DND-41 (cell line): ENCODE data around the gene PSENEN.
A peak's percentile ranks its signal among the peaks of the same experiment; 100 is the strongest.

ENCODE experiments used
- ATAC-seq: fragments of 200-7000 bp; cut with Tn5 transposase; 3 replicates; pipeline ENCODE4 v1.9.1; 2021; ENCODE audit warnings: low read depth; ENCODE audit not compliant: insufficient read depth
- DNase-seq: peaks from one replicate; pipeline ENCODE4 v3.0.0-alpha.2; 2020
- H2AFZ ChIP-seq: 2 replicates; pipeline ENCODE4 v1.6.0; 2012; ENCODE audit warnings: low read depth, low read length
- H3K27ac ChIP-seq: 2 replicates; pipeline ENCODE4 v1.5.1; 2012; ENCODE audit warnings: low read length, inconsistent platforms
- H3K27me3 ChIP-seq: fragments of 200-600 bp; sonication (generic); 2 replicates; pipeline ENCODE4 v1.6.0; 2012; ENCODE audit warnings: low read length, mild to moderate bottlenecking, inconsistent platforms; ENCODE audit not compliant: insufficient read depth, poor library complexity
- H3K36me3 ChIP-seq: 2 replicates; pipeline ENCODE4 v1.5.1; 2012; ENCODE audit warnings: low read length, inconsistent platforms; ENCODE audit not compliant: insufficient read depth
- H3K4me1 ChIP-seq: 2 replicates; pipeline ENCODE4 v1.5.1; 2012; ENCODE audit warnings: mild to moderate bottlenecking, low read length; ENCODE audit not compliant: insufficient read depth
- H3K4me2 ChIP-seq: 2 replicates; pipeline ENCODE4 v1.6.0; 2012; ENCODE audit warnings: mild to moderate bottlenecking, moderate library complexity, low read length, inconsistent platforms; ENCODE audit not compliant: insufficient read depth
- H3K4me3 ChIP-seq, 2 experiments: fragments of 200-600 bp in 1 of 2; shearing (Covaris generic) in 1 of 2; 2 replicates each; pipeline ENCODE4 v1.5.1; 2012 to 2016; ENCODE audit warnings: inconsistent platforms in 2 of 2, low read length in 2 of 2, mild to moderate bottlenecking in 2 of 2, low read depth in 1 of 2, moderate library complexity in 1 of 2
- H3K79me2 ChIP-seq: 2 replicates; pipeline ENCODE4 v1.6.0; 2012; ENCODE audit warnings: low read length, inconsistent platforms; ENCODE audit not compliant: insufficient read depth
- H3K9ac ChIP-seq: 2 replicates; pipeline ENCODE4 v1.6.0; 2012; ENCODE audit warnings: low read depth, mild to moderate bottlenecking, inconsistent platforms, low read length, moderate library complexity
- H3K9me3 ChIP-seq: 2 replicates; pipeline ENCODE4 v1.5.1; 2012; ENCODE audit warnings: low read length, moderate library complexity, mild to moderate bottlenecking, inconsistent platforms; ENCODE audit not compliant: insufficient read depth, severe bottlenecking
- H4K20me1 ChIP-seq: 2 replicates; pipeline ENCODE4 v1.6.0; 2012; ENCODE audit warnings: low read length; ENCODE audit not compliant: insufficient read depth
- EZH2 ChIP-seq: IDR thresholded peaks from 3 replicates; pipeline ENCODE4 v1.6.1; 2012; ENCODE audit warnings: borderline replicate concordance, low read depth, mild to moderate bottlenecking, moderate library complexity, low read length, inconsistent platforms; ENCODE audit not compliant: severe bottlenecking
- TF ChIP-seq, protein P1 (sequence below): IDR thresholded peaks from 2 replicates; pipeline ENCODE4 v1.5.1; 2012; ENCODE audit warnings: borderline replicate concordance, low read length, moderate library complexity, mild to moderate bottlenecking; ENCODE audit not compliant: poor library complexity, severe bottlenecking; ENCODE audit errors: extremely low read depth

Gene PSENEN

DNA sequence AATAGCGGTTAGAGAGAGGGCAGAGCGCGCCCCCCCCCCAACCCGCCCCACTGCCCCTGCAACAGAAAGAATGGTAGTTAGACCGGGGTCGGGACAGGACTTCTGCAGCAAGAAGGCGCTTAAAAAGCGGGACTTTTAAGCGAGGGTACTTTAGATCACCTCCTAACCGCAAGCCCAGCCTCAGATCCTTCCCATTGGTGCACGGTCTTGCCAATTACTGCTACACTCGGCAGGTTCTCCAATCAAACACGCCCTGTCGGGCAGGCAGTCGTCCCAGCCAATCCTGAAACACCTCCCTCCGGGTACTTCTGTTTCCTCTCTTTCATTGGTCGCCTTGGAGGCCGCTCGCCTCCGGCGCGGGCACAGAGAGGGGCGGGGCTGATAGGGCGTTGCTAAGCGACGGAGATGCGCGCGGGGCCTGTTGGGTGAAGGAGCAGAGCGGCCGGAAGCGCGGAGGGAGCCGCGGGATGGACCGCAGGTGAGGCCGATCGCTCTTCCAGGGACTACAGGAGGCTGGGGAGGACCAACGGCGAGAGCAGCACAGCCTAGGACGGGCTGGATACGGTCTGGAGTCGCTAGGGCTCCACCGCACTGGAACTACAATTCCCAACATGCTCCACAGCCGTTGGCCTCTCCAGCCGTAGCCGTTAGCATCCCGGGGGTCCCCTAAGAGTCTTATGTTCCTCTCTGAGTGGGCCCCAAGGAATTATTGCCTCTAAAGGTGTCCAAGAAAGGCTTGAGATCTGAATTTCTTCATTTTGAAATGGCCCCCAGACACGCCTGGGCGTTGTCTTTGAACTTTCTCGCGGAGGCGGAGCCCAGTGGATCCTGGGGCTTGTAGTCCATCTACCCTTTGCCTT is 12.5 kb downstream of the PSENEN start, which contains the start of gene PROSER3:
TSS of gene PROSER3 (plus strand) at position 428 of the 860 bp plus-strand sequence. CDS start at position 468, 40 bp downstream.
- ATAC-seq (peak; percentile 97), DNase-seq (peak; percentile 100)
- Histone ChIP-seq H3K9me3 (no peaks in the 10 kb centered on the region), H2AFZ (peak within 1 kb of the TSS; percentile 98), H3K4me2 (peak within 1 kb of the TSS; percentile 78), H3K27ac (peak within 1 kb of the TSS; percentile 99), H3K27me3 (no peaks in the 10 kb centered on the region), H3K4me1 (peaks cover 26% of the 10 kb centered on the region), H3K79me2 (peaks cover 30% of the 10 kb centered on the region), H4K20me1 (peaks cover 22% of the 10 kb centered on the region), H3K36me3 (peaks cover 47% of the 10 kb centered on the region), H3K9ac (peak within 1 kb of the TSS; percentile 97), H3K4me3 (peak within 1 kb of the TSS; percentile 91 to 95)
- TF ChIP-seq, protein P1, sequence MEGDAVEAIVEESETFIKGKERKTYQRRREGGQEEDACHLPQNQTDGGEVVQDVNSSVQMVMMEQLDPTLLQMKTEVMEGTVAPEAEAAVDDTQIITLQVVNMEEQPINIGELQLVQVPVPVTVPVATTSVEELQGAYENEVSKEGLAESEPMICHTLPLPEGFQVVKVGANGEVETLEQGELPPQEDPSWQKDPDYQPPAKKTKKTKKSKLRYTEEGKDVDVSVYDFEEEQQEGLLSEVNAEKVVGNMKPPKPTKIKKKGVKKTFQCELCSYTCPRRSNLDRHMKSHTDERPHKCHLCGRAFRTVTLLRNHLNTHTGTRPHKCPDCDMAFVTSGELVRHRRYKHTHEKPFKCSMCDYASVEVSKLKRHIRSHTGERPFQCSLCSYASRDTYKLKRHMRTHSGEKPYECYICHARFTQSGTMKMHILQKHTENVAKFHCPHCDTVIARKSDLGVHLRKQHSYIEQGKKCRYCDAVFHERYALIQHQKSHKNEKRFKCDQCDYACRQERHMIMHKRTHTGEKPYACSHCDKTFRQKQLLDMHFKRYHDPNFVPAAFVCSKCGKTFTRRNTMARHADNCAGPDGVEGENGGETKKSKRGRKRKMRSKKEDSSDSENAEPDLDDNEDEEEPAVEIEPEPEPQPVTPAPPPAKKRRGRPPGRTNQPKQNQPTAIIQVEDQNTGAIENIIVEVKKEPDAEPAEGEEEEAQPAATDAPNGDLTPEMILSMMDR, result peak; percentile 3
- TF ChIP-seq EZH2, result no peak

DNA sequence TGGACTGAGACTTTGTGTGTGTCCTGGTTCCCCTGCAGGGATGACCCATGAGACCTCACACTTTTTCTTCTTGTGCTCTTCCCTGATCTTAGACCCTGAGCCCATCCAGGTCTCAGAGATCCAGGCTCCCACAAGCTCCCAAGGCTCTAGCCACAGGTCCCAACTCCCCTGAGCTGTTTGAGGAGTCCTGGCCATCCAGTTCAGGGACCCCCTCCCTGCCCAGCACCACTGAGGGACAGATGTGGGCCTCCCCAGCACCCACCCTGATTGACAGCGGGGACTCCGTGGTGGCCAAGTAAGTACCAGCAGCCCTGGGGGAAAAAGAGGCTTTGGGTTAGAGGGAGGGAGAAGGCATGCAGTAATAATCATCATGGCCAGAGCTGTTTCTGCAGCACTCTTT is 14.2 kb downstream of the PSENEN start:
- peaks cover 26% of the 10 kb centered on the region for H3K4me1 ChIP-seq
- H3K9ac ChIP-seq, result peak overlapping the region; percentile 97; the same call in 1 of the 2 replicates
- H3K27ac ChIP-seq, result 0 out of 2 replicates have a peak overlapping the region, but pooled peaks have one; percentile 2
- peaks cover 30% of the 10 kb centered on the region for H3K79me2 ChIP-seq
- no peak overlapping the region for H2AFZ ChIP-seq
- peak overlapping the region; percentile 78 for H3K4me2 ChIP-seq
- no peak for TF ChIP-seq EZH2
- TF ChIP-seq, protein P1, result no peak
- H3K4me3 ChIP-seq, result peak overlapping the region in 1 of 2 experiments; percentile 91; a peak in 1 of 4 replicates
- no peaks in the 10 kb centered on the region for H3K27me3 ChIP-seq
- no peaks in the 10 kb centered on the region for H3K9me3 ChIP-seq
- H4K20me1 ChIP-seq, result peaks cover 24% of the 10 kb centered on the region
- ATAC-seq, result no peak
- peaks cover 41% of the 10 kb centered on the region for H3K36me3 ChIP-seq
- no peak for DNase-seq

DNA sequence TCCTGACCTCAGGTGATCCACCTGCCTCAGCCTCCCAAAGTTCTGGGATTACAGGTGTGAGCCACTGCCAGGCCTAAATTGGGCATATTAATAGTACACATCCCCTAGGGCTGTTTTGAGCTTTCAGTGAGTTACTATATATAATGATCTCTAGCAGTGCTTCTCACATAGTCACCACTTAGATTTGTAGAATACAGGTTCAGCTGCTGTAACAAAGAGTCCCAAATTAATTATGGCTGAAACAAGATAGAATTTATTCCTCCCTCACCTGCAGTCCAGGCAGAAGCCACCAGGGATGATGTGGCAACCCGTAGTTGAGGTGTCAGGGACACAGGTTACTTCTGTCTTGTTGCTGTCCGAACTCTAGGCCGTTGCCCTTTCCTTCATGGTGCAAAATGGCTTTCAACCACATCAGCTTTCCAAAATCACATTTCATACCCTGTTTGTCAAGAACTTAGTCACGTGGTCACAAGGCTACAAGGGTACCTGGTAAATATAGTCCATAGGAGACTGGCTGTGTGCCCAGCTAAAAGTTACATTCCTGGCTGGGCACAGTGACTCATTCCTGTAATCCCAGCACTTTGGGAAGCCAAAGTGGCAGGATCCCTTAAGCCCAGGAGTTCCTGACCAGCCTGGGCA is 15.4 kb downstream of the PSENEN start:
- no peak for ATAC-seq
- peaks cover 26% of the 10 kb centered on the region for H3K4me1 ChIP-seq
- H3K79me2 ChIP-seq, result peaks cover 30% of the 10 kb centered on the region
- no peak for DNase-seq
- no peak overlapping the region for H2AFZ ChIP-seq
- H3K4me2 ChIP-seq, result no peak overlapping the region
- no peak overlapping the region for H3K9ac ChIP-seq
- H3K9me3 ChIP-seq, result no peaks in the 10 kb centered on the region
- no peak overlapping the region for H3K27ac ChIP-seq
- H3K27me3 ChIP-seq, result no peaks in the 10 kb centered on the region
- peaks cover 52% of the 10 kb centered on the region for H3K36me3 ChIP-seq
- no peak overlapping the region for H3K4me3 ChIP-seq
- TF ChIP-seq, protein P1, result no peak
- TF ChIP-seq EZH2, result no peak
- peaks cover 29% of the 10 kb centered on the region for H4K20me1 ChIP-seq
